HG02759 (cell line): ENCODE data around the gene SLC2A10.
"Not testable (repeated sequence)": the region's sequence is repeated elsewhere in the genome, so short reads cannot be mapped to it uniquely, and the experiment has no call there.

Experiments used
- ATAC-seq: cut with Tn5 transposase; IDR thresholded peaks from one replicate; pipeline ENCODE4 v1.9.1; 2021; ENCODE audit warnings: mild to moderate bottlenecking, moderate library complexity; ENCODE audit not compliant: unreplicated experiment

SLC2A10 gene

DNA sequence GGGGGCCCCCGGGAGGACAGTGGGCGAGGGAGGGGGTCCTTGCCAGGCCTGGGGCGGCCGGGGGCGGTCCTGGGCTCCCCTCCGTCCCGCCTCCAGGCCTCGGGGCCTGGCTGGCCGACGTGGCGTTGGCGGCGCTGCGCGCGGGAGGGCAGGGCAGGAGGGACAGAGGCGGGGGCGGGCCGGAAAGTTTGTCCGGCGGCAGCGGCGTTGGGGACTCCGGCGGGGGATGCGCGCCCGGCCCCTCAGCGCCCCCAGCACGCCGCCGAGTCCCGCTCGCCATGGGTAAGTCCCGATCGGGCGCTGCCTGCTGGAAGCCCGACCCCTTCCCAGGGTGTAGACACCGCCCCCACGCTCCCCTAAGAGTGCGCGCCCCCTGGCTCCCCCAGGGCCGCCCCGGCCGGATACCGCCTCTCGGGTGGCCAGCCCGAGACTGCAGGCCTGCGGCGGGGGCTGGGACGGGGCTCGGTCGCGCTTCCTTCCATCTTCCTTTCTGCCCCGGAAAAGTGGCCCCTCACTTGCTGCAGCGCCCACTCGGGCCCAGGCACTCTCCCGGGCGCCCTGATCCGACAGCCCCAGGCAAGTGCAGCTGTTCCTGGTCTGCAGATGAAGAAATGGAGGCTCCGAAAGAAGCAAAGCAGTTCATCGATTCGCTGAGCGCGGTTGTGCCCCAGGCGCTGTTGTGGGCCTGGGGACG is at the start of gene SLC2A10:
SLC2A10 (plus strand) TSS at position 191 of the 694 bp plus-strand sequence; CDS start at position 279, 88 bp downstream.
- ATAC-seq: no peak

DNA sequence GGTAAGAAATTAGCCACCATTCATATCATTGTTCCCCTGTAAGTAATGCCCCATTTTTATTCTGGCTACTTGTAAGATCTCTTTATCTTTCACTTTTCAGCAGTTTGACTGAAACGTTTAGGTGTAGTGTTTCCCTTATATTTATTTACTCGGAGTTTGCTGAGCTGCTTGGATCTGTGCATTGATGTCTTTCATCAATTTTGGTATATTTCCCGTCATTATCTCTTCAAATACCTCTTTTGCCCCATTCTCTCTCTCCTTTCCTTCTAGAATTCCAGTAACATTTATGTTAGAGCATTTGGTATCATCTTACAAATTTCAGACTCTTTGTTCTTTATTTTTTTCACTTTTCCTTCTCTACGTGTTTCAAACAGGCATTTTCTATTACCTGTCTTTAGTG is 49.0 kb upstream of the SLC2A10 start:
- no peak for ATAC-seq

- no peak for ATAC-seq
Measured at GRCh38 chr20:46661659-46662058, 47.8 kb upstream of the SLC2A10 start.

- ATAC-seq: no peak
Measured at GRCh38 chr20:46663531-46663930, 45.9 kb upstream of the SLC2A10 start.

DNA sequence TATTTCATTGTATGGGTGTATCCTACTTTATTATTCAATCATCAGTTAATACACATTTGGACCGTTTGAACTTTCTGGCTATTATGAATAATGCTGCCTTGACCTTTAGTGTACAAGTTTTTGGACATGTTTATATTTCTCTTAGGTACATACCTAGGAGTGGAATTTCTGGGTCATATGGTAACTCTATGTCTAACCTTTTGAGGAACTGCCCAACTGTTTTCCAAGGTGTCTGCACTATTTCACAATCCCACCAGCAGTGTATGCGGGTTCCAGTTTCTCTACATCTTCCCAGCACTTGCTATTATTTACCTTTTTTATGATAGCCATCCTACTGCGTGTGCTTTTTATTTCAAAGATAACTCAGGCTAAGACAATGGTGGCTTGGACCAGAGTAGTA is 43.8 kb upstream of the SLC2A10 start:
- no peak for ATAC-seq

DNA sequence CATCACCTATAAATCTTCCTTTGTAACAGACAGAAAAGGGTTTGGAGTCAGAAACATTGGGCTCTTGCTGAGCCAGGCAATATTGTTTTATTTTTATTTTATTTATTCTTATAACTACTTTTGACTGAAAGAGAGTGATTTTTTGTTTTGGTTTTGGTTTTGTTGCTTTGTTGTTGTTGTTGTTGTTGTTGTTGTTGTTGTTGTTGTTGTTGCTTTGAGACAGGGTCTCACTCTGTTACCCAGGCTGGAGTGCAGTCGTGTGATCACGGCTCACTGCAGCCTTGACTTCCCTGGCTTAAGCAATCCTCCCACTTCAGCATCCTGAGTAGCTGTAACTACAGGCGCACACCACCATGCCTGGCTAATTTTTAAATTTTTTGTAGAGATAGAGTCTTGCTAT is 43.1 kb upstream of the SLC2A10 start:
- ATAC-seq: no peak

- ATAC-seq: no peak
Measured at GRCh38 chr20:46666818-46667515, 42.5 kb upstream of the SLC2A10 start.

GRCh38 chr20:46670228-46670584 is 39.2 kb upstream of the SLC2A10 start:
- ATAC-seq: no peak

DNA sequence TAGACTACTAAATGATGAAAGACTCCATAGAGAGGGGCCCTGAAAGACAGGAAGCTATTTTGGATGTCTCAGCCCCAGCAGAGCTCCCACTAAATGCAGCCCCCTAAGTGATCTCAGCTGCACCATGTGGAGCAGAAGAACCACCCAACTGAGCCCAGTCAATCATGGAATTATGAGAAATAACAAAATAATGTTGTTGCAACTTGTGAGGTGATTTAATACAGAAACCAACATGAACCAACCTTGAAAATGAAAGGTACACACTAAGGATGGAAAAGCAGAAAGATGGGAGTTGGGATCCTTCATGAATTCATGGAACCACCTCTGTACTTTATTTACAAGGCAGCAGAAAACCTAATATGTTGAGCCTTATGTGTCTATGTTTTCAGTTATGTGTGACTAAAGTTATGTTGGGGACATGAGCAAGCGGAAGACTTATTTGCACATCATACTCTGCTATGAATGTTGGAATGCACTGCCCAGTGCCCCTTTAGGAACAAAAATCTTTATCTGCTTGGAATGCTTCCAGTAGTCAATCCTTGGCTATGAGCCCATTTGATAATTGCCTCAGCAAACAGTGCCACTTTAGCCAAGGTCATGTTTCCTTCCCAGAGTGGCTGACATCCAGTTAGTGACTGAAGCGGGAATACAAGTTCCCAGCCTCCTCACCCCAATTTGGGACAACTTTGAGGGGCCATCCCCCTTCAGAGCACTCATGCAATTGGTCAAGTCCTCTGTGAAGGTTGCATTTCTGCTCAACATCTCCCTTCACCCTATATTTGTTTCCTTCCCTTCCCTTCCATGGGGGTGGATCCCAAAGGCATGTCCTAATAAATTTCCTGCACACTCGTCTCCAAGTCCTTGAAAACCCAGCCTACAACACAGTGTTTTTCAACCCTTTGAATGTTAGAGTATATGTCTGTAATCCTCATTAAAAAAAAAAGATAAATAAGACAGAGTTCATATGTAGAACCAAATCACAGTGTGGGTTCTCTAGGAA is 38.6 kb upstream of the SLC2A10 start:
- no peak for ATAC-seq

- no peak for ATAC-seq
Measured at GRCh38 chr20:46671866-46672542, 37.4 kb upstream of the SLC2A10 start.

DNA sequence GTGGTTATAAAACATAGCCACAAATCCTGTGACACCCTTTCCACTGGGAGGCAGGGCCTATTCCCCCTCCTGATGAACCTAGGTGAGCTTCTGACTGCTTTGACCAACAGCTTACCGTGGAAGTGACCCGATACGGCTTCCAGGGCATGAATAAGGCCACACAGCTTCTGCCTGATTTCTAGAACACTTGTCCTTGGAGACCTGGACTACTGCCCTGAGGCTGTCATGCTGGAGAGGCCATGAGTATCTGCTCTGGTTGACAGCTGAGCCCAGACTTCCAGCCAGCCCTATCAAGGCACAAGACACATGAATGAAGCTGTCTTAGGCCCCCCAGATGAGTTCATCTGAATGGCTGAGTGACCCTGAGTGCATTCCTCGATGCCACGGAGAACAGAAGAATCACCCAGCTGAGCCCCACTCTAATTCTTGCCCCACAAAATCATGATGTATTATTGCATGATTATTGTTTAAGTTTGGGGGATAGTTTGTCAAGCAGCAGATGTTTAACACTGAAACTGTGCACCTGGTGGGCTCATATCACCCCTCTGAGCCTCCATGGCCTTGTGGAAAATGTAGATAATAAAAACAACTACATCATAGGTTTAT is 36.8 kb upstream of the SLC2A10 start:
- no peak for ATAC-seq

DNA sequence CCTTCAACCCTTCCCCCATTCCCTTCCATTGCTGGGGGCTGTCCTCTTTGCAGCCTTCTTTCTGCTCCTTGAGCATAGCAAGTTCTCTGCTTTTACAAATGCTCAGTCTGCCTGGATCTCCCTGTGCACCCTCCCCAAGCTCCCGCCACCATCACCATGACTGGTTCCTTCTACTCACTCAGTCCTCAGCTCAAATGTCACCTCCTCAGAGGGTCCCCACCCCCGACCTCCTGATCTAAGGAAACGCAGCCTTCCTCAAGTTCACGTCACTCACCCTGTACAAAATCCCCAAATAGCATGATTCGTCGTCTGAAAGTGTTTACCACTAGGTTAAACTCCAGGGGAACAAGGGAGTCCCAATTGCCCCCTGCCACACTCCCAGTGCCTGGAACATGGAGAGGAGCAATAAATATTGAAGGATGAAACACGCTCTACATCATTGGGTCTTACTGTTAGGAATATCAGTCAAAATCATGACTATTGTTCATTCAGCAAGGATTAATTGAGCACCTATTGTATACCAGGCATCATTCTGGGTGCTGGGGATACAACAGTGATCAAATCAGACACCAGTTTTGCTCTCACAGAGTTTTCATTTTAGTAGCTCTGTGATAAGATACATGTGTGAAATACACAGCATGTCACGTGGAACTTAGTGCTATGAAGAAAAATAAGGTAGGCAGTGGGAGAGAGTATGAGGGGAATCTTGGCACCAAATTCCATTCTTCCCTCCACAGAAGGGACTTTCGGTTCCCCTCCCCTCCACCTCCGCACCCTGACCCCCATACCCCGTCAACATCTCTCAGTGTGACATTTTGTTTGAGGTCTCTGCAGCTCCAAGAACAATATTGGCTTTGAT is 35.8 kb upstream of the SLC2A10 start:
- ATAC-seq: no peak

DNA sequence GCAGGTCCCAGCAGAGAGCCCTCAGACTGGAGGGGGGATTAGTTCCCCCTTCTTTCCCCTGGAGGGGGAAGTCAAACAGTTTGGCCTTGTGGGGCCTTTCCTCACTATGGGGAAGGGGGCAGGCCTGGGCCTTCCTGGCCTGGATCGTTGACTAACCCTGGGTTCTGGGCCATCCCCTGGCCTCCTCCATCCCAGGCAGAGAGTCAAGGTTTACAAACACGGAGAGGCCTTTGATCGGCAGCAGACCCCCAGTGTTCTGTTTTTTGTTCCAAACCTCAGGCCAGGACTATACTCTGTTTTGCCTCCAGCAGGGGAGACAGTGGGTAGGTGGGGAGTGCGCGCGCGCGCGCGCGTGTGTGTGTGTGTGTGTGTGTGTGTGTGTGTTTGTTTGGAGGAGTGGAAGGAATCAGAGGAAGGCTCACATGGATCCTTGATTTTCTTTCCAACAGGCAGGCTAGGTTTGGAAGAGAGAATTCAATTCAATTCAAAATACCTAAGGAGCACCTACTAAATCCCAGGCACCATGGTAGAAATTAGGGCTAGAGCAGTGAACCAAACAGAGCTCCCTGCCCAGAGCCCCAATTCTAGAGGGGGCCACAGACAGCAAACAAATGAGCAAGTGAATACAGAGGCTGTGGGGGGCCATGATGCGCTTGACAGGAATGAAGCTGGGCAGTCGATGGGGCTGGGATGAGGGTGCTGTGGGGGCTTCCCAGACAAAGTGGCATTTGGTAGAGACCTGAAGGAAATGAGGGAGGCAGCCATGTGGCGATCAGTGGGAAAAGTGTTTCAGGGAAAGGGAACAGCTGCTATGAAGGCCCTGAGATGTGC is 35.0 kb upstream of the SLC2A10 start:
- ATAC-seq: no peak

GRCh38 chr20:46676649-46677316 is 32.7 kb upstream of the SLC2A10 start:
- ATAC-seq: not testable (repeated sequence)

DNA sequence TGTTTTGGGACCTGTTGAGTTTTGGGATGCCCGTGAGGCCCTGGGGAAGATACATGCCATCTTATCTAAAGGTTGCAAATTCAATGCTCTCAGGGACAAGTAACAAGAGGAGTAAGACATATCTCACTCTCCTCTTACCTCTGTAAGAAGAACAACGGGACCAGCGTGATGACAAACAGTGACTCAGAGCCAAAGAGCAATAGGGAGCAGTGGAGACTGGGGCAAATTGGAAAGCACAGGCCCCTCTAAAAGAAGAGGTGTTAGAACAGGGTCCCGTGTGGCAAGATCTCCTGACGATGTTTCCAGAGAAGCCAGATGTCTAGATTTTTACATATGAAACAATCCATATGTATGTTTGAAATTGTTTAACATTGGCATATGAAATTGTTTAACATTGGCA is 31.8 kb upstream of the SLC2A10 start:
- no peak for ATAC-seq

GRCh38 chr20:46678516-46678915 is 30.9 kb upstream of the SLC2A10 start:
- no peak for ATAC-seq

DNA sequence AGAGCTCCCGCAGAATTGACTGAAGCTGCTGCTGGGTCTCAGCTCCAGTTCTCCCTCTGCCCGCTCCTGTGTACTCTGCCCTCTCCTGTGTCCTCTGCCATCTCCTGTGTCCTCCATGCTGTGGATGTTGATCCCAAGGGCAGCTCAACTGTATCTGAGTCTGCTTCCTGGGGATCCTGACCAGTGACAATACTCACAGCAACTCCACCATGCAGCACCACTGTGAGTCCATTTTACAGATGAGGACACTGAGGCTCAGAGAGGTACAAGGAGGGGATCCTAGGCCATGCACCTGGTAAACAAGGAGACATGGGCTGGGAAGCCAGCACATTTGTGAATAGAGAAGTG is 28.8 kb upstream of the SLC2A10 start:
- ATAC-seq: no peak
